A673 (cell line): ENCODE measurements around the gene BCO1. TPM values are rescaled to one million over a fixed set of nuclear protein-coding genes. Genes with fewer than 3 reads are reported as not detected.
A peak's percentile ranks its signal among the peaks of the same experiment; 100 is the strongest.

ENCODE experiments used
- BruUV-seq: library from RNA; stranded (reverse); fragments of 400-500 nt; replicated peaks from 2 replicates; lab custom pipeline; 2021; lab: Mats Ljungman, UMichigan
- CTCF ChIA-PET: fragments of 300-600 bp; sonication (Branson Sonifier 250); formaldehyde crosslinking; loops from one replicate; lab custom pipeline; 2022; ENCODE audit warnings: antibody characterized with exemption; lab: Charles Lee
- POLR2A ChIA-PET: fragments of 300-600 bp; sonication (Branson Sonifier 250); formaldehyde crosslinking; loops from one replicate; lab custom pipeline; 2022; ENCODE audit warnings: antibody characterized with exemption; ENCODE audit not compliant: low non-redundant PET; lab: Charles Lee
- DNase-seq: peaks from one replicate; pipeline ENCODE4 v3.0.0-alpha.2; 2015; ENCODE audit warnings: low spot score
- H3K27ac ChIP-seq: fragments of 200-600 bp; sonication (generic); 2 replicates; pipeline ENCODE4 v1.5.1; 2016; ENCODE audit warnings: mixed run types, low read depth, mild to moderate bottlenecking, mixed read lengths, antibody characterized with exemption, low read length; ENCODE audit not compliant: poor library complexity, severe bottlenecking
- H3K27me3 ChIP-seq: fragments of 200-600 bp; sonication (generic); replicated peaks from 2 replicates; pipeline ENCODE4 v1.6.1; 2017; ENCODE audit warnings: mixed run types, low read depth, mild to moderate bottlenecking, mixed read lengths, antibody characterized with exemption, low read length; ENCODE audit not compliant: insufficient read depth, poor library complexity
- H3K36me3 ChIP-seq: fragments of 200-600 bp; sonication (generic); 2 replicates; pipeline ENCODE4 v1.6.1; 2016; ENCODE audit warnings: mixed run types, mild to moderate bottlenecking, mixed read lengths, antibody characterized with exemption, low read length; ENCODE audit not compliant: insufficient read depth, poor library complexity, severe bottlenecking
- H3K4me1 ChIP-seq: fragments of 200-600 bp; sonication (generic); 2 replicates; pipeline ENCODE4 v1.6.1; 2017; ENCODE audit warnings: mixed run types, mild to moderate bottlenecking, mixed read lengths, antibody characterized with exemption, low read length; ENCODE audit not compliant: insufficient read depth, poor library complexity, severe bottlenecking
- H3K4me3 ChIP-seq: fragments of 200-600 bp; sonication (generic); 2 replicates; pipeline ENCODE4 v1.5.1; 2016; ENCODE audit warnings: low read depth, mixed run types, mild to moderate bottlenecking, mixed read lengths, low read length; ENCODE audit not compliant: poor library complexity, severe bottlenecking
- H3K9me3 ChIP-seq: fragments of 200-600 bp; sonication (generic); 2 replicates; pipeline ENCODE4 v1.6.1; 2016; ENCODE audit warnings: mixed run types, low read depth, mild to moderate bottlenecking, mixed read lengths, antibody characterized with exemption, low read length; ENCODE audit not compliant: poor library complexity, severe bottlenecking
- EZH2 ChIP-seq: fragments of 200-600 bp; sonication (generic); IDR thresholded peaks from 2 replicates; pipeline ENCODE4 v1.6.1; 2017; ENCODE audit warnings: borderline replicate concordance, low read depth, mild to moderate bottlenecking, mixed read lengths, antibody characterized with exemption, low read length; ENCODE audit not compliant: poor library complexity, severe bottlenecking
- intact Hi-C: fragments of 100-400 bp; cut with micrococcal nuclease; formaldehyde crosslinking; loops from one replicate; pipeline ENCODE4 v1.10.0; 2022; ENCODE audit not compliant: unreplicated experiment
- total RNA-seq: library from RNA; stranded (reverse); gene quantifications from 2 replicates; pipeline ENCODE4 v1.2.3, GENCODE V29; 2021
- TF ChIP-seq, protein P1 (sequence below): fragments of 300-800, 200-600 bp; sonication (generic); conservative IDR thresholded peaks from 2 replicates; pipeline ENCODE4 v1.5.1; 2017; ENCODE audit warnings: low read depth, mild to moderate bottlenecking, antibody characterized with exemption, low read length, moderate library complexity, mixed read lengths

BCO1 gene
- total RNA-seq, 1 experiment from 2014 or later: 0.19 TPM

DNA sequence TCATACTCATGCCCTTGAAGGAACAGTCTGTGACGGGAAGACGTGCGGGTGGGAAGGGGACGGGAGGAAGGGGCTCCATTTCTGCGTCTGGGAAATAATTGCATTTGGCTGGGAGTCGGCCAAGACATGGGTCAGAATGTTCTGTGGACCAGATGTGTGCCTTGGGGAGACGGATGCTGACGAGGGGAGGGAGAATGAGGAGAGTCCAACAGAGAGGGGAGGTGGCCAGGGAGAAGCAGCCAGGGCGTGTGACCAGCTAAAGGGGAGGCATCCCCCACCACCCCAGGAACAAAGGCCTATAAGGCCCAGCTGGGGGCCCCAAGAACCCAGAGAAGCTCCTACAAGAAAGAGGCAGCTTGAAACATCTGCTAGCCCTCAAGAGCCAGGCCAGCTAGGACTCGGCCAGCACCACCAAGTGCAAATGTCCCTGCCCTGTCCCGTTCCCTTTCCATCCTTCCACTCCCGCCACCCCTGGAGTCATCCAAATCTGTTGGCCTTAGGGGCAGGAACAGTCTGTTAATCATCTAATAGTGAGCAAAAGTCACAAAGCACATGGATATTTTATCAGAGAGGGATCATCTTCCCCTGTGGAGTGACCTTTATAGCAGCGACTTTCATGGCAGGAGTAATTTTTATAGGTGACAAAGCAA, 42.5 kb upstream of the BCO1 start:
- no peak for DNase-seq
- no peak for TF ChIP-seq EZH2
- TF ChIP-seq, protein P1, sequence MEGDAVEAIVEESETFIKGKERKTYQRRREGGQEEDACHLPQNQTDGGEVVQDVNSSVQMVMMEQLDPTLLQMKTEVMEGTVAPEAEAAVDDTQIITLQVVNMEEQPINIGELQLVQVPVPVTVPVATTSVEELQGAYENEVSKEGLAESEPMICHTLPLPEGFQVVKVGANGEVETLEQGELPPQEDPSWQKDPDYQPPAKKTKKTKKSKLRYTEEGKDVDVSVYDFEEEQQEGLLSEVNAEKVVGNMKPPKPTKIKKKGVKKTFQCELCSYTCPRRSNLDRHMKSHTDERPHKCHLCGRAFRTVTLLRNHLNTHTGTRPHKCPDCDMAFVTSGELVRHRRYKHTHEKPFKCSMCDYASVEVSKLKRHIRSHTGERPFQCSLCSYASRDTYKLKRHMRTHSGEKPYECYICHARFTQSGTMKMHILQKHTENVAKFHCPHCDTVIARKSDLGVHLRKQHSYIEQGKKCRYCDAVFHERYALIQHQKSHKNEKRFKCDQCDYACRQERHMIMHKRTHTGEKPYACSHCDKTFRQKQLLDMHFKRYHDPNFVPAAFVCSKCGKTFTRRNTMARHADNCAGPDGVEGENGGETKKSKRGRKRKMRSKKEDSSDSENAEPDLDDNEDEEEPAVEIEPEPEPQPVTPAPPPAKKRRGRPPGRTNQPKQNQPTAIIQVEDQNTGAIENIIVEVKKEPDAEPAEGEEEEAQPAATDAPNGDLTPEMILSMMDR: no peak
- Histone ChIP-seq H3K9me3 (no peaks in the 10 kb centered on the region), H3K27me3 (peaks cover 9% of the 10 kb centered on the region), H3K36me3 (no peaks in the 10 kb centered on the region), H3K4me3 (no peak overlapping the region), H3K27ac (no peak overlapping the region), H3K4me1 (no peaks in the 10 kb centered on the region)
- POLR2A ChIA-PET: no interaction called here
- CTCF ChIA-PET: no interaction called here
- intact Hi-C loops: no loop called here
- no TSS peak for BruUV-seq

DNA sequence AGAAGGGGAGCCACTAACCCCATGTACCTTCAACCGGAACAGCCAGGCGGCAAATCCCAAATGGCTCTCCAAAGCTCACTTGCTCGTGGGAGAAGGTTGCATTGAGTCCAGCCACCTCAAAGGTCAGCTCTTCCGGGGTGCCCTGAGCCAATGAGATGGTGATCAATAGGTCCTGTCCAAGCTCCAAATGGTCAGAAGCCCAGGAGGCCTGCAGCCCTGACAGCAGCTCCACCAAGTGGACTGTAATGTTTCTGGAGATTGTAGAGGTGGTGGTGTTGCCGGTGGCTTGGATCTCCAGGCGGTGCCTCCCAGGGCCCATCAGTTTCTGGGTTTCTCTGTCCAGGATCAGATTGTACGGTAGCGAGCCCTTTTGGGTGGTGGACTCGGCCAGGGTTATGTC, 39.9 kb upstream of the BCO1 start:
- intact Hi-C loops: no loop called here
- H3K27me3 ChIP-seq: peaks cover 9% of the 10 kb centered on the region
- ChIA-PET POLR2A (no interaction called here), CTCF (no interaction called here)
- no peak for TF ChIP-seq EZH2
- TF ChIP-seq, protein P1: peak; percentile 26; the same call in 1 of the 2 replicates
- H3K36me3 ChIP-seq: no peaks in the 10 kb centered on the region
- BruUV-seq: no TSS peak
- H3K9me3 ChIP-seq: no peaks in the 10 kb centered on the region
- H3K27ac ChIP-seq: no peak overlapping the region
- no peaks in the 10 kb centered on the region for H3K4me1 ChIP-seq
- no peak overlapping the region for H3K4me3 ChIP-seq
- DNase-seq: no peak

DNA sequence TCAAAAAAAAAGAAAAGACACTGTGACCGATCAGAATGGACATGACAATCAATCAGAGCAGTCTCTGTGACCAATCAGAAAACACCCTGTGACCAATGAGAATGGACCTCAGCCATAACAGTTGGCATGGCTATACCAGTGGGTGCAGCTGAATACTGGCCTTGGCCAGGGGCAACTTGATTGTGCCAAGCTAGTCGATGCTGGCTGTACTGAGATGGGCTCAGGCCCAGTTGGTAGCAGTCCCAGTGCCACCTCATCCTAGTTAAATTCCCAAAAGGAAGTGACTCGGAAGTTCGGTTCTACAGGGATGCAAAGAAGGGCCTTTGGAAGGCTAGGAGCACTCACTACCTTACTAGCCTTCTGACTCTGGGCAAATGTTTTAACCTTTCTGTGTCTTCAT, 37.2 kb upstream of the BCO1 start:
- Histone ChIP-seq H3K36me3 (no peaks in the 10 kb centered on the region), H3K27me3 (peaks cover 9% of the 10 kb centered on the region), H3K27ac (no peak overlapping the region), H3K4me3 (no peak overlapping the region), H3K9me3 (no peaks in the 10 kb centered on the region), H3K4me1 (no peaks in the 10 kb centered on the region)
- TF ChIP-seq, protein P1: no peak
- ChIA-PET CTCF (no interaction called here), POLR2A (no interaction called here)
- no peak for DNase-seq
- intact Hi-C loops: no loop called here
- BruUV-seq: no TSS peak
